Stimulated activated CD4-positive, alpha-beta T cell treated with anti-CD3 and anti-CD28 coated beads, Interleukin-4, amount 100 ng/mL, for 4 hours (primary cell): ENCODE measurements around the gene RTN4.

Source experiments
- DNase-seq, 2 experiments: peaks; one replicate each; pipeline ENCODE4 v3.0.0-alpha.2; 2020

The RTN4 gene

DNA sequence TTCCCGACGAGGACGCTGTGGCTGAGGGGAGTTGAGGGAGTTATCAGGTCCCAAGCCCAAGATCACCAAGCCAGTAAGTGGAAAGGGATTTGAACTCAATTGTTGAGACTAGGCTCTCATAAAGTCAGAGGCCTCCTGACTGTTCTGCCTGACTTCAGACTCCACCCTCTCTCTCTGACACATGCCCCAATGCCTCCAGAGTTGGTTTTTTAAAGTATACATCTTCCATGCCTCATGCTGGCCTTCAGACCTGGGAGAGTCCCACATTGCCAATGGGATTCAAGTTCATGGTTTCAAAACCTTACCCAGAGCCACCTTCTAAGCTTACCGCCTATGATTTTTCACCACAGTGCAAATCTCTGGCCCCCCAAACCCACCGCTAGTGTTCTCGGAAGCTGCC is 100.8 kb downstream of the RTN4 start:
- no peak for DNase-seq

DNA sequence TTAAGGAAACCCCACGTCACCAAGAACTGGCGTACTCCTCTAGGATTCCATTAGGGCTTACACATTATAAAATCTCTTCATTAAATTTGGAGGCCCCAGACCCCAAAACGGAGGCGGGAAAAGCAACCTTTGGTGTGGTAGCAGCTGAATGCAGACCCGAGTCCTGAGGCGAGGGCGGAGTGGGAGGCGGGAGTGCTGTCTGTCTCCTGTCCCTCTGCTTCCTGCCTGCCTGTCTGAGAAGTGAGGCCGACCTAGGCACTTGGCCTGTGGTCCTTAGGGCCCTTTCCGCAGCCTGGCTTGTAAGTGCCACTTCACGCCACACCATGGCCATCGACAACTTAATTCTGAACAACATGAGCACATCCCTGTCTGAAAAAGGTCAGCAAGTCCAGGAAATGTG is 102.1 kb downstream of the RTN4 start:
- no peak for DNase-seq

DNA sequence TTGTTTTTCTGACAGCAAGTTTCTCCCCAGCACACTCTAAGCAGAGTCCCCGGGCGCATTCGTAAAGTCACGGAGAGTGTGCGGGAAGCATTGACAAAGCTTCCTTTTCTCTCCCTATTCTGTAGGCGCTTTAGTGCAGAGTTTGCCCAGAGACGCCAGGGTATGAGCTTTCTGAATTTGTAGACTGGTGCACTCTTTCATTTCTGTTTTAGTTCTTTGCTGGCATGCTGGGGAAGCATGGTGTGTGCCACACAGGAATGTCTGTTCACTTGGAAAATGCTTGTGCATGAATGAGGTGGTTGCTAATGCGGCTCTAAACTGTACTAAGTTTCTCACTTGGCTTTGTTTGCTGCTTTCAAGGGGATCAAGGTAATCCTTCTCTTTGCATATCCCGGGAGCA is 102.6 kb downstream of the RTN4 start:
- DNase-seq = no peak

DNA sequence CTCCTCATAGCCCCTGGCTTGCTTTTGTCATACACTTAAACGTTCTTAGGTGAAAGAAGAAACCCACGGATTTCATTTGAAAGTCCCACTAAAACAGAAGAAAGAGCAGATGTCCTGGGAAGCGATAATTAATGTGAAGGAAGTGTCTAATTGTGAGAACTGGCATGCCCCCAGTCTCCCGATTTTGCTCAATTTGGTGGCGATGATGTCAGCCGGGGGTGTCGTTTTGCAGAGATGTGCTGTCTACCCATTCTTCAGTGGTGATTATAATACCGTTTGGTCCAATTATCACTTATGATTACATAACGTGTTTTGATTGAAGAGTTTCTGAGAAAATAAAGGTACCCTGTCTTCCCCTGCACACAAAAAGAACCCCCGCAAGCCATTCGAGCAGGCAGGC is 103.1 kb downstream of the RTN4 start:
- no peak for DNase-seq

DNA sequence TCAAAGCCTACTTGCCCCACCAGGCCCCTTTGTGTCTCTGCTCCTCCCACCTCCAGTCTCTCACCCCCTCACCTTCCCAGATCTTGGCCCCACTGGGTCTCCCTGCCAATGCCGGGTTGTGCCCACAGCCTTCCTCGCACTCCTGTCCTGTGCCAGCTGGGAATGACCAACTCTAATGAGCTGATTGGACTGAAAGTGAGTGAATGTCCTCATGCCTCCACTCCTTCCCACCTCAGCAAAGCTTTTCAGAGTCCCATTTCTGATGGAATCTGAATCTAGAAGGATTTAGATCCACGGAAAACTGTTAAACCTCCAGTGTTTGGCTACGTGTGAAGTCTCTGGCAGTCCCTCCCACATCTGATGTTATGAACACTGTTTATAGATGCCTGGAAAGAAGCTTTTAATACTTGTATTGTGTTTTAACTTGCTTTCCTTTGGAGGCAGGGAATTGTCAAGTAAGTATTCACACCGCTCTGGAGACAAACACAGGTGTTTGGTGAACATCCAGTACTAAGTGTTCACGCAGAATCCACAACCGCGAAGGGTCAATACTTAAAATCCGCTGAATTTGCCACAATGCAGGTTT is 103.9 kb downstream of the RTN4 start:
- DNase-seq = no peak

DNA sequence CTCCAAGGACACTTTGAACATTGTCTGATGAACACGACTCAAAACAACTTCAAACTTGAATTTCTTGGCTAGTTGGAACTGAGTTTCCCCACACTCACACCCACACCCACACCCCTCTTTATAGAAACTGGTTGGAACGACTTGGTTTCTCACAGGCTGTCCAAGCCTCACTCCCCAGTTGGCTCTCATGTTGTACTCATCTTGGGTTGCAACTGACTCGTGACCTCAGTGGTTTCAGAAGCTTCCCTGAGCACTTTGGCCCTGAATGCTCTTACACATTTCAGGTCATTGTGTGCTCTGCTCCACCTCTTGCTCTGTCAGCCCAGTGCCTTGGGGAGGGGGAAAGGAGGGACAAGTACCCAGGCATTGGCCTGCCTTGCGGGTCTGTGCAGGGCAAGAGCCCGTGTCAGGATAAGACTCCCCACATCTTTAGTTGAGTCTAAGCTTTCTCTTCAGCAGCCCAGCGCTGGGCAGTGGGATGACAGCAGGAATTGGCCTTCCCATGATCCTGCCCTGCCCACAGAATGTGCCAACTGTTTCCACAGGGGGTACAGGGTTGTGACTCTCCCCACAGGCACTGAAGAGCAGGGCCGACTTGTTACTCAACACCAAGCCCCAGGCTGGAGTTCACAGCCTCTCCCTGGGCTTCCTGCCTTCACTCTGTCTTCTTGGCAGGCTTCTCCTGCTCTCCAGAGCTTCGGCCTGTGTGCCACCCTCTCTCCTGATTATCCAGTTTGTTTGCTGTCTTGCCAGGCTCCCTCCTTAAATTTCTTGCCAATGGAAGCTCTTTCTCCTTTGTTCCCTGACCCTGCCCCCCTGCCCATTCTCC is 104.6 kb downstream of the RTN4 start:
- no peak for DNase-seq

DNA sequence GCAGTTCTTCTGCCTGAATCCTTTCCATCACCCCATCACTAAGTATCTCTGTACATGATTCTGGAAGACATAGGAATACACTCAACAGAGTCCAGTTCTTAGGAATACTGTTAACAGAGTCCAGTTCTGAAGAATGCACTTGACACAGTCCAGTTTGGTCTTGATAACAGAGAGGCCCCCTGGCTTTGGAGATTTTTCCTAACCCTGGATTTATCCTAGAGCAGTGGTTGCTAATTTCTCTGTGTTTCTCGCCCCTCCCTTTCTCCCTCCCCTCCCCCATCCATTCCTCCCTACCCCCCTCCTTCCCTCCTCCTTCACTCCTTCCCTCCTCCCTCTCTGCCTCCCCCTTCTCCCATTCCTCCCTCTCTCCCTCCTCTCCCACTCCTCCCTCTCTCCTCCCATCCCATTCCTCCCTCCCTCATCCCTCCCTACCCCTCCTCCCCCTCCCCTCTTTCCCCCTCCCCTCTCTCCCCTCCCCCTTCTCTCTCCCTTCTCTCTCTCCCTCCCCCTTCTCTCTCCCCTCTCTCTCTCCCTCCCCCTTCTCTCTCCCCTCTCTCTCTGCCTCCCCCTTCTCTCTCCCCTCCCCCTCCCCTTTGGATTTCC is 105.4 kb downstream of the RTN4 start:
- DNase-seq = no peak

DNA sequence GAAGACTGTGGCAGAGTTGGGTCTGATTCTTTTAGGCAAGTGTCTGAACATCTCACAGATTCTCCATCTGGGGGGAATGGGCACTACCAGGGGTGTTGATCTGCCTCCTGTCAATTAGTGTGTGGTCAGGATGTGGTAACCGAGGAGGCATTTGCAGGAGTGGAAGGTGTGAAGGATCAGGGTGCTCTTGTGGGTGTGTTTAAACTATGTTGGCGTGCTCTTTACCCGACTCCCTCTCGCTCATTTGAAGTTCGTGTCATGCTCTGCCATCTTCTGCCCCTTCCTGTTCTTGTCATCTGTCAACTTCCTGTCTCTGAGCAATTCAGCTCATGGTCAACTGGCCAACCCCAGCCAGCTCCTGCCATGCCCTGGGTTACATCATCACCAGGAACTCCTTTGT is 107.9 kb downstream of the RTN4 start:
- peak in 1 of 2 experiments; percentile 7 for DNase-seq

DNA sequence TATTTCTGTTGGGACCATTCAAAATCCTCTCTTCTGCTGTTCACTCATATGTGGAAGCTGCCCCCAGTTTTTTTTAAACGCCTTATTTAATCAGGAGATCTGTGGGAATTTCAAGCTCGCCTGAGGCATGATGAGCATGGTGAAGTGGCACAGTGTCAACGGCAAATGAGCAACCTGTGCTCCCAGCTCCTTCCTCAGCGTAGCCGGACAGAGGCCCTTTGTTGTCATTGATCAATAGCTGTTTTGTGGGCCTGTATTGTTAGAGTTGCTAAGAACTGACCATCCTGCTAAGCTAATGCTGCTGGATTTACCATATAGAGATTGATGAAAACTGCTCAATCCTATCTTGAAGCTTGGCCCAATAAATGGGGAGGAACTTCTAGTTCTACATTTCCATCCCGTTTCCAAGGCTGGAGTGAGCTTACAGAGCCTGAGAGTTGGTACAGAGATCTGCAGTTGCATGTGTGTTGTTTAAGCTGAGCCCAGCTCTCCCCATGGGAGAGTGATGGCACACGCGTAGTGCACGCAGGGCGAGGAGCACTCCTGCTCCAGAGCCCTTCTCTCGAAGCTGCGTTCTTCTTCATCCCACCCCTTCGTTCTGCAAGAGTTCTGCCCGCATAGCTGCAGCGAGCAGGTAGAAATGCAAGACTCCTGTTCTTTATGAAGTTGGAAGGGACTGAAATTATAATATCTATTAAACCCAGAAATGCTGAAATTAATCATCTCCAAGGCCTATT is 108.8 kb downstream of the RTN4 start:
- no peak for DNase-seq

DNA sequence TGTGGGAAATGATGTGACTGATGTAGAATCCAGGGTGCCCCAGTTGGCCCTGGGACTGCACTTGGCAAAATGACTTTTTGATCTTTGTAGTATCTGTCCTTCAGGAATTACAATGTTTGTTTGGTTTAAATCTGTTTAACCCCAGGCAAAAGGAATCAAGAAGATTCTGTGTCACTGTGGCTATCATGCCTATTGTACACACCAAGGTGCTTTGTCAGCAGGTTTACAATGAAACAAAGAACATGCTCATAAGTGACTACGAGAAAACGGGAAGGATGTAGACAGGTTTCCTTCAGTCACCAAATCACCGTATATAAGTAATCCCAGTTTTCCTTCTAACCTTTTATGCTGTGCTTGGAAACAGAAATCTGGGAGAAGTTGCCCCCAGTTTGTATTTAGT is 109.5 kb downstream of the RTN4 start:
- no peak for DNase-seq

DNA sequence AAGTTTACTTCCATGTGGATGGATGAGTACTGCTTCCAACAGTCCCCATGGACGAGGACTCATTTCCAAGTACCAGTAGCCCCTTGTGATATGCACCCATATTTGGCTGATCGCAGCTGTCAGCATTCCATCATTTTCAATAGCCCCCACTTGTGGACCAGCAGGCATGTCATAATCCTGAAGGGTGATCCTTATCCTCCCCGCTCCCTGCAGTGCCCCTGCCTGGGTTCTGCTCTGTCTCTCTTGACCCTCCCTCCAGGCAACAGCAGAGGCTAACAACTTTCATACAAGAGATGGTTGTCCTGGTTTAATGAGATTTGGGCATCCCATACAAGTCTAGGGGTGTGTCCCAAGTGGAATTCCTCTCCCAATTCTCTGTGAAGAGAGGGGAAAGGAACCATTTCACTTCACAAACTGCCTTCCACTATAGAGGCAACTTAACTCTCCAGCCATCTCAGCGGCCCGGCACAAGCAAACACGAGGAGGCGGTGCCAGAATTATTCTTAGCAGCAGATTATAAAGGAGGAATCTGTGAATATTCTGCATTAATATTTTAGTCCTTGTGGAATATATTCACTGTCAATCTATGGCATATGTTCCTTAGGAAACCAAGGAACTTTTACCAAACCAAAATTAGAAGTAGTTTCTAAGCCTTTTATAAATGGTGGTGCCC is 110.7 kb downstream of the RTN4 start:
- DNase-seq = no peak

DNA sequence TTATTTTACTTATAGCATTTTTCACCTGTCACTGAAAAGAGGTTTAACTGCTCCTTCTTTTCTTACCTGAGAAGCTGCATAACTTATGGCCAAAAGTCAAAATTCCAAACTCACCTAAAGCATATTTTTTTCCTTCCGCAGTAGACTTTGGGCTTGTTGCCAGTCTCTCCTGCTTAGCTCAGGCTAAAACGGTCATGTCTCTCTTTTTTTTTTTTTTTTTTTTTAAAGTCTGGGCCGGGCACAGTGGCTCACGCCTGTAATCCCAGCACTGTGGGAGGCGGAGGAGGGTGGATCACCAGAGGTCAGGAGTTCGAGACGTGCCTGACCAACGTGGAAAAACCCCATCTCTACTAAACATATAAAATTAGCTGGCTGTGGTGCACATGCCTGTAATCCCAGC is 113.5 kb downstream of the RTN4 start:
- no peak for DNase-seq

DNA sequence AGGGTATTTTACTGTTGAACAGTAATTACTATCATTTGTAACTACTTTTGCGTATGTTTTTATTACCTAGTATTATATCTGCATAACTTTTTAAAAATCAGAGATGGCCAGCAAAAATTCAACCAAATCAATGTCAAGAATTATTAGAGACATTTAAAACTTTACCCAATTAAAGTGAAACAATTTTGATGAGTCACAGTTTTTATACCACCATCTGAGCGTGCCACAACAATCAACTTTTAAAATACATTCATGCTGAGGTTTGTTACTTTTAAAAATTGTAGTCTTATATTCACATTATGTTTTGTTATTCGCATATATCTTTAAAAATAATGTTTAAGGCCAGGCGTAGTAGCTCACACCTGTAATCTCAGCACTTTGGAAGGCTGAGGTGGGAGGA is 114.9 kb downstream of the RTN4 start:
- no peak for DNase-seq

DNA sequence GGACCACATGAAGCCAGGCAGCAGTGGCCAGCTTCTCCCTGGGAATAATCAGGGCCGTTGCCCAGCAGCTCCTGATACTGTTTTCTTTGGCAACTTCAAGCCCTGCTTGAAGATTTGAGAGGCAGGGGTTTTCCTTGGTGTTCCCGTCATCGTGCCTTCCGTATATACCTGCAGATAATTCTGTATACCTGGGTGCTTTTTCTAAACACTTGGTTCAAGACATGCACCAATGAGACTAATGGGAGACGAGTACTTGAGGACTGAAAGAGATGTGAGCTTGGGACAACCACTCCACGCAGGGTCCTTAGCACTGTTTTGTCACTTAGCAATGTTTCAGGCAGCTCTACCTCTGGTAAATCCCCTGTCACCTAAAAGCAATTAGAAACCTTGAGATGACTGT is 118.8 kb downstream of the RTN4 start:
- no peak for DNase-seq

DNA sequence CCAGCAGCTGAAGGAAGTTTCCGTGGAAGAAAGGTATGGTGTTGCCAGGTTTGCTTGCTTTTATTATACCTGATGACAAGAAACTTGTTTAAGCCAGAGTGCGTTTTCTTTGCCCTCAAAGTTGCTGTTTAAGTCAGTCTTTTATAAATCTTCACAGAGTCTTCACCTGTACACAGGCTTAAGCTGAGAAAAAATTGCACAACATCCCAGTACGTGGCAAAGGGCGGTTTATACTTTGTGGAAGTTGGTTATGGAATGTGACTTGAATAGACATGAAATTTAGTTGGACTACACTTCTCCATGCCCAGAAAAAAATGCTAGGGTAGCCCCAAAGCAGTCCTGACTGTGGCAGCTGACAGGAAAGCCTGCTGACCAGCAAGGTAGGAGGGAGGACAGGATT is 121.5 kb downstream of the RTN4 start:
- no peak for DNase-seq

DNA sequence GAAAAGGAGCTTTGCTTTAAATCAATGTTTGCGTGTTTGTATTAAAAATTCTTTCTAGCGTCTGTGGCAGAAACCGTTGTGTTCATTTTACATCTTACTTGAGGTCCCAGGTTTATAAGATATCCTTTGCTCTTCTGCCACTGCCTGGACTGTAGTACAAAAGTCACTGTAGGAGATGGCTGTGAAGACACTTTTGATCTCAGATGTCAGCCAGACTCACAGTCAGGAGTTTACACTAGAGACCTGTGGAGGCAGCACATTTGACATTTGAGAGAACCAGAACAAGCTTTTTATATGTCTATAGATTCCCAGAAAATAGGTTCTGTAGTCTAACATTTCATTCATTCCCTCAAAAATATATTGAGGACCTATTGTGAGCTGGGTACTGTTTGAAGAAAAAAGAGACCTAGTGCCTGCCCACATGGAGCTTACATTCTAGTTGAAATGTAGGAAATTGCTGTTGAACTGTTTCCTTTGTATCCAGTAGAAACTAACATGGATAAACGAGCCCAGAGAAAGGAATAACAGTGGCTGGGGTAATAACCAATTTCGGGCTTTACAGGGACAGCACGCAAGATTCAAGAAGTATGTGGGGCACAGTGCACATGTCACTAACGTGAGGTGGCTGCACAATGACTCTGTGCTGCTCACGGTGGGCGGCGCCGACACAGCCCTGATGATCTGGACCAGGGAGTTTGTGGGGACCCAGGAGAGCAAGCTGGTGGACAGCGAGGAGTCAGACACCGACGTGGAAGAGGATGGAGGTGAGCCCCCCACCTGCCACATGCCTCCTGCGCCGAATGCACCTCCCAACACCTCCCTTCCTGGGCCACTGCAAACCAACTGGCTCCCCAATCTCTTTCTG is 122.3 kb downstream of the RTN4 start:
- DNase-seq = no peak

DNA sequence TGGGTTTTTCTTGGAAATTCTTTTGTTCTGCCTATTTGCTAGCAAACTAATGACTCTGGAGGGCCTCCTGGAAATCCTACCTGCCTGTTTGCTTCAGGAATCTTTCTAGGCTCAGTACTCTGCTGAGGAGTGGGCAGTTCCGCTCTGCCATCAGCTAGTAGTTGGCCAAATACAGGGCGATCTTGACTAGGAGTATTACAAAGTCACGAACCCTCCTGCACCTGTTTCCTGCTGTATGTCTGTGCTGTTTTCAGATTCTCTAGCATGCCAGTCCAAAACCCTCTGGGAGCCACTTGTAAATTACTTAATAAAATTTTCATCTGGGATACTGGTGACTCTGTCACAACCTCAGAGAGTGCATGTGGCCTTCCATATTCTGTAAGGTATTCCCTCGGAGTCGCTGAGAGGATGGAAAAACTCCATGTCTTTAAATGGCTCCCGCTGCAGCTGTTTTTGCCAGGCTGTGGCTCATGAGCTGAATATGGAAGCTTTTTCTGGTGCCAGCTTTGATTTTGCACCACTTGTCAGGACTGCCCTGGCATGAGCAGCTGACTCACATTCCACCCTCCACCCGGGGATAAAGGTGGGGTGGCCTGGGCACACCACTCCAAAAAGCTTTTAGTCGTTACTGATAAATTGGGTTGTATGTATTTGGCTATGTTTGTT is 123.0 kb downstream of the RTN4 start:
- DNase-seq = no peak

DNA sequence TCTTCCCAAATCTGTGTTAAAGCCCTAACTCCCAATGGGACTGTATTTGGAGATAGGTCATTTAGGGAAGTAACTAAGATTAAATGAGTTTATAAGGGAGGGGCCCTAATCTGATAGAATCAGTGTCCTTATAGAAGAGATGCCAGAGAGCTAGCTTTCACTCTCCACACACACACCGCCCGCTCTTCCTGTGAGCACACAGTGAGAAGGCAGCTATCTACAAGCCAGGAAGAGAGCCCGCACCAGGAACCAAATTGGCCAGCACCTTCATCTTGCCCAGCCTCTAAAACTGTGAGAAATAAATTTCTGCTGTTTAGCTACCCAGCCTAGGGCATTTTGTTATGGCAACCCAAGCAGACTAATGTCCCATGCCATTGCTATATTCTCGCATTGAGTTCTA is 125.2 kb downstream of the RTN4 start:
- no peak for DNase-seq

DNA sequence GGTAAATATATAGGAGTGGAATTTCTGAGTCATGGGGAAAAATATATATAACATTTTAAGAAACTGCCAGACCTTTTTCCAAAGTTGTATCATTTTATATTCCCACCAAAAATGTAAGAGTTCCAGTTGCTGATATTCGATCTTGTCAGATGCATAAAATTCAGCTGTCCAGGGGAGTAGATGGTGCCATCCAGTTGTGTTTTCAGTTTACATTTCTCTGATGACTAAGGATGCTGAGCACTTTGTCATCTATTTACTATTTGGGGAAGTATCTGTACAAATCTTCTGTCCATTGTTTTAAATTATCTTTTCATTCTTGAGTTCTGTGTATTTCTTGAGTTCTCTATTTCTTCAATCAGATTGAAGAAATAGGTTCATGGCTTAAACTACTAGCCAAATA is 126.1 kb downstream of the RTN4 start:
- no peak for DNase-seq
